Measurements from ENCODE around the gene ADSL.

The ADSL gene

DNA sequence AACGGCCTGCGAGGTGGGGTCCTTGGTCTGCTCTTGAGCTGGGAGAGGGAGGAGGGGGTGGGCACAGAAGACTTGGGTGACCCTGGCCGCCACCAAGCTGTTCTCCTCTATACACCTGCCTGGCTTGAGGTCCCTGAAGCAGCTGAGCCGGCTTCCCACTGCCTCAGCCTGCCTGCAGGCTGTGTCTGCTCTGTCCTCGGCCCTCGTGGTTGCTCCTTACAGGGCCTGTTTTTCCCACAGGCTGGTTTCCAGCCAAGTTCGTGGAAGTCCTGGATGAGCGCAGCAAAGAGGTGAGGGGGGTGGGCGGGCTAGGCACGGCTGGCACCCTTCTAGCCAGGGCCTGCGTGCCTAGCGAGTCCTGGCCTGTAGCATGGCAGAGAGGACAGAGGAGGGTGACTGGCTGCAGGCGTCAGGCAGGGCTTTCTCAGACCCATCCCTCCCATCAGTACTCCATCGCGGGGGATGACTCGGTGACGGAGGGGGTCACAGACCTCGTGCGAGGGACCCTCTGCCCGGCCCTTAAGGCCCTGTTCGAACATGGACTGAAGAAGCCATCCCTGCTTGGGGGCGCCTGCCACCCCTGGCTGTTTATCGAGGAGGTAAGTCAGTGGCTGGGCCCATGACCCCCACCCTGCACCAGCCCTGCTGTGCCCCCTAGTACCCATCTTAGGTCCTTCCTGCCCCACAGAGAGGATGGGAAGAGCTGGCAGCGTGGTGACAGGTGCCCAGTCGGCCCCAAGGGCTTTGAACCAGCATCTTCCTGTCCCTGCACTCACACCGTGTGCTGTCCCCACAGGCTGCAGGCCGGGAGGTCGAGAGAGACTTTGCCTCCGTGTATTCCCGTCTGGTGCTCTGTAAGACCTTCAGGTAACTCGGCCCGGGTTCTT, 61.8 kb downstream of the ADSL start:
- intact Hi-C loops (cut with micrococcal nuclease) = no loop called here
- Mint-ChIP-seq H3K36me3 (ENCODE audit: low read depth) (peaks cover 98% of the 10 kb centered on the region), H3K4me3 (no peak overlapping the region), H3K4me1 (ENCODE audit: low read depth) (peaks cover 38% of the 10 kb centered on the region), H3K27ac (peak overlapping the region; percentile 46), H3K27me3 (no peaks in the 10 kb centered on the region), H3K9me3 (no peaks in the 10 kb centered on the region)

DNA sequence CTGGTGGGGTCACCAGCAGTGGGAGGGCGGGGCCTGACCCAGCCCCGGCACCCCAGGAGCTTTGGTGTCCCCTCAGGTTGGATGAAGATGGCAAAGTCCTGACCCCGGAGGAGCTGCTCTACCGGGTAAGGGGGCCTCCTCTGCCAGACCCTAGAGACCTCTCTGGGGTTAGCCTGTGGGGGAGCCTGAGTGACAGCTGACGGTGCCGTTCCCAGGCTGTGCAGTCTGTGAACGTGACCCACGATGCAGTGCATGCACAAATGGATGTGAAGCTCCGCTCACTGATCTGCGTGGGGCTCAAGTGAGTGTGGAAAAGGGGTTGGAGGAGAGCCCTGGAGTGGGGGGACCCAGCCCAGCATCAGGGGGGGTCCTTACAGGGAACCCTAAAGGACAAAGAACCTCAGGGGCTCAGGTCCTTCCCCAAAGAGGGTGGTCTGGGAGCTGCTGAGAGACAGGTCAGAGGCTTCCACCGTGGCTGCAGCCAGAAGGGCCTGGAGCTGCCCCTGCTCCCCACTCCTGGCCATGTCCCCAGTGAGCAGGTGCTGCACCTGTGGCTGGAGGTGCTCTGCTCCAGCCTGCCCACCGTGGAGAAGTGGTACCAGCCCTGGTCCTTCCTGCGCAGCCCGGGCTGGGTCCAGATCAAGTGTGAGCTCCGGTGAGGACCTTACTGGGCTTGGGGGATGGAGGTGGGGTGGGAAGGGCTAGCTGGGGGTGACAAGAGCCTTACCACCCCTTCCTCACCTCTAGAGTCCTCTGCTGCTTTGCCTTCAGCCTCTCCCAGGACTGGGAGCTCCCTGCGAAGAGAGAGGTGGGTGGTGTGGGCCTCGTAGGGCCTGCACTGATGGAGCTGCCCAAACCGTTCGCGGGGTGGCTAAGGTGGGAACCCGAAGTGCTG, 62.7 kb downstream of the ADSL start:
- Mint-ChIP-seq H3K36me3 (ENCODE audit: low read depth) (peaks cover 96% of the 10 kb centered on the region), H3K4me3 (no peak overlapping the region), H3K9me3 (no peaks in the 10 kb centered on the region), H3K27me3 (no peaks in the 10 kb centered on the region), H3K27ac (peak overlapping the region; percentile 46), H3K4me1 (ENCODE audit: low read depth) (peaks cover 33% of the 10 kb centered on the region)
- intact Hi-C loops (cut with micrococcal nuclease) = no loop called here

DNA sequence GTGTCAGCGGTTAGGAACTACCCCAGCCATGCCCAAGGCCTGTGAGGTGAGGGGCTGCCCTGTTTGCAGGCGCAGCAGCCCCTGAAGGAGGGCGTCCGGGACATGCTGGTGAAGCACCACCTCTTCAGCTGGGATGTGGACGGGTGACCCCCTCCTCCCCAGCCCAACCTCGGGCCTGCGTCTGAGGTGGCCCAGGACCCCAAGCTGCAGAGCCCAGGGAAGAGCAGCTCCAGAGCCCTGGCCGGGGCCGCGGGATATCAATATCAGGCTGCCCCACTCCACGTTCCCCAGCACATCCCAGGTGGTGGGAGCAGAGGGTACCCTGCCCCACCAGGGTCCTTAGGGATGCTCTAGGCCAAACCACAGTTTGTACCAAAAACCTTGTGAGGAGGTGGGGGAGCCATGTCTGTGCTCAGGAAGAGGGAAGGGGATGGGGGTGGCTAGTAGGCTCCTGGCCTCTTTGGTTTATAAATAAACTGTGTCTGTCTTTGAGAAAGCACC, 63.4 kb downstream of the ADSL start:
- Mint-ChIP-seq H3K4me3 (no peak overlapping the region), H3K36me3 (ENCODE audit: low read depth) (peaks cover 96% of the 10 kb centered on the region), H3K27ac (peak overlapping the region; percentile 46), H3K9me3 (no peaks in the 10 kb centered on the region), H3K4me1 (ENCODE audit: low read depth) (peaks cover 40% of the 10 kb centered on the region), H3K27me3 (no peaks in the 10 kb centered on the region)
- intact Hi-C loops (cut with micrococcal nuclease) = no loop called here

DNA sequence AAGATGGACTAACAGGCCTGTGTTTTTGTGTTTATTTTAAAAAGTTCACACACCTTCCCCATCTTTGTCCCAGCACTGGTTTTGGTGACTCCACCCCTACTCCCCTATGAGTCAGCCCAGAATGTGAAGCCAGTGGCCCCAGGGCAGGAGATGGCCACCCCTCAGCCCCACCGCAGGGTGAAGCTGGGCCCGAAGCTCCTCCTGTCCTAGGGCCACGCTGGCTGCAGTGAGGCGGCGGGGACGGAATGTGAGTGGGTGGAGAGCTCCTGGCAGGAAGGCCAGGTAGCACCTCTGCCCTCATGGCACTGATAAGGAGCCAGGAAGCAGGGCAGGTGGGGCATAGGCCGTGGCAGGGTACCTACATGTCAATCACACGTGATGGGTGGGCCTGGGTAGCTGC, 64.0 kb downstream of the ADSL start:
- Mint-ChIP-seq H3K27me3 (no peaks in the 10 kb centered on the region), H3K4me1 (ENCODE audit: low read depth) (peaks cover 46% of the 10 kb centered on the region), H3K27ac (no peak overlapping the region), H3K4me3 (no peak overlapping the region), H3K36me3 (ENCODE audit: low read depth) (peaks cover 96% of the 10 kb centered on the region), H3K9me3 (no peaks in the 10 kb centered on the region)
- intact Hi-C loops (cut with micrococcal nuclease) = no loop called here

DNA sequence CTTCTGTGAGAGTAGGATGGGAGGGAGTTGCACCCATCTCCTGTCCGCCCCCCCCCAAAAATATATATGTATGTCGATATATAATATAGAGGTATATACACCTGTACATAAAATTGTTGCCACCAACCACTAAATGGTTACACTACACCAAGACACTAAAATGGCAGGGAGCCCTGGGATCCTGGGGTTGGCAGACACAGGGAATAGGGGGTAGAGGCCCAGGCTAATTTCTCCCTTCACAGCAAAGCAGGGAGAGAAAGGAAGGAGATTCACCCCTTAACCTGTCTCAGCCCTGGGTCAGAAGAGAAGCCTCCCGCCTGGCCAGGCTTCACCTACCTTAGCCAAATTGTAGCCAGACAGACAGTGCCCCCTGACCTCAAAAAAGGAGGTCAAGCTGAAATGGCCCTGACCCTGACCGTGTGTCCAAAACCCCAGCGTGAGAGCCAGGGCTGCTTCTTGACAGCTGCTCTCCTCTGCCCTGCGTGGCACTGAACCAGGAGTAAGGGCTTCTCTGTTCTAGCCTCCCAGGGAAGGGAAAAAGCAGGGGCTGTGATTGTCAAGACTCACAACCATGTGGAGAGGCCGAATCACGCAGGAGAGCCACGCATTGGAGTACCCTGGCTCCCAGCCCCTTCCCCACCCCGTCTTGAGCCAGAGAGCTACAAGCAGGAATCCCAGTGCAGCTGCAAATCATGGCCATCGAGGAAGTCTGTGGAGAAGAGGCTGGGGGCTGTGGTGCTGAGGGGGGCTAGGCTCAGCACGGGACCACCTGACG, 64.6 kb downstream of the ADSL start:
- Mint-ChIP-seq H3K4me3 (no peak overlapping the region), H3K4me1 (ENCODE audit: low read depth) (peaks cover 52% of the 10 kb centered on the region), H3K9me3 (no peaks in the 10 kb centered on the region), H3K36me3 (ENCODE audit: low read depth) (peaks cover 96% of the 10 kb centered on the region), H3K27me3 (no peaks in the 10 kb centered on the region), H3K27ac (peak overlapping the region; percentile 51)
- intact Hi-C loops (cut with micrococcal nuclease) = no loop called here

DNA sequence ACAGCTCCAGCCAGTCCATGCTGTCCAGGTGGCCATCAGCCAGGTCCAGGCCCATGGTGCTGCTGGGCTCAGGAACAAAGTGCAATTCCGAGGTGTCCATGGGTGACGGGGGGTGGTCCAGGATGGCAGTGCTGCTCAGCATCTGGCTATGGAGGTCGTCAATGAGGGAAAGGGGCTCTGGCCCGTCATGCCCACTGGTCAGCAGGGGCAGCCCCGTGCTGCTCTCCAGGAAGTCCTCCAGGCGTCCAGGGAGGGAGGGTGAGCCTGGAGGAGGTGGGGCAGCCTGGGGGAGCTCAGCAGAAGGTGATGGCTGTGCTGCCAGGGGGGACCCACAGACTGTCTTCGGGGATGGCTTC, 65.2 kb downstream of the ADSL start:
- peak overlapping the region; percentile 51 for H3K27ac Mint-ChIP-seq
- no peaks in the 10 kb centered on the region for H3K27me3 Mint-ChIP-seq
- no peaks in the 10 kb centered on the region for H3K9me3 Mint-ChIP-seq
- peaks cover 96% of the 10 kb centered on the region for H3K36me3 Mint-ChIP-seq (ENCODE audit: low read depth)
- peaks cover 58% of the 10 kb centered on the region for H3K4me1 Mint-ChIP-seq (ENCODE audit: low read depth)
- H3K4me3 Mint-ChIP-seq = no peak overlapping the region
- intact Hi-C loops (cut with micrococcal nuclease) = no loop called here

DNA sequence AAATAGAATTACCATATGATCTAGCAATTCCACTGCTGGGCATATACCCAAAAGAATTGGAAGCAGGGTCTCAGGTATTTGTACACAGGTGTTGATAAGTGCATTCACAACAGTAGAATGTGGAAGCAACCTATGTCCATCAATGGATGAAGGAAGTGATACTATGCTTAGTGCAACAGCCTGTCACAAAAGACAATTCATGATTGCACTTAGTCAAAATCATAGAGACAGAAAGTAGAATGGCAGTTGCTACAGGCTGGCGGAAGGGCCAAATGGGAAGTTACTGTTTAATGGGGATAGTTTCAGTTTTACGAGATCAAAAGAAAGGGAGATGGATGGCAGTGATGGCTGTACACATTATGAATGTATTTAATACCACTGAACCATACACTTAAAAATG, 66.1 kb downstream of the ADSL start:
- Mint-ChIP-seq H3K27me3 (no peaks in the 10 kb centered on the region), H3K4me3 (peak overlapping the region; percentile 33), H3K9me3 (no peaks in the 10 kb centered on the region), H3K36me3 (ENCODE audit: low read depth) (peaks cover 96% of the 10 kb centered on the region), H3K27ac (peak overlapping the region; percentile 71), H3K4me1 (ENCODE audit: low read depth) (peaks cover 62% of the 10 kb centered on the region)
- intact Hi-C loops (cut with micrococcal nuclease) = no loop called here

DNA sequence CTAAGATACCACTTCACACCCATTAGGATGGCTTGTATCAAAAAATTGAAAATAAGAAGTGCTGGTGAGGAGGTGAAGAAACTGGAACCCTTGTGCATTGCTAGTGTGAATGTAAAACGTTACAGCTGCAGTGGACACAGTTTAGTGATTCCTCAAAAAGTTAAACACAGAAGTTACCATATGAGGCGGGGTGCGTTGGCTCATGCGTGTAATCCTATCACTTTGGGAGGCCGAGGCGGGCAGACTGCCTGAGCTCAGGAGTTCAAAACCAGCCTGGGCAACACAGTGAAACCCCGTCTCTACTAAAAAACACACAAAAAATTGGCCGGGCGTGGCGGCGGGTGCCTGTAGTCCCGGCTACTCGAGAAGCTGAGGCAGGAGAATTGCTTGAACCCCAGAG, 67.6 kb downstream of the ADSL start:
- intact Hi-C loops (cut with micrococcal nuclease) = no loop called here
- Mint-ChIP-seq H3K9me3 (no peaks in the 10 kb centered on the region), H3K4me3 (no peak overlapping the region)

DNA sequence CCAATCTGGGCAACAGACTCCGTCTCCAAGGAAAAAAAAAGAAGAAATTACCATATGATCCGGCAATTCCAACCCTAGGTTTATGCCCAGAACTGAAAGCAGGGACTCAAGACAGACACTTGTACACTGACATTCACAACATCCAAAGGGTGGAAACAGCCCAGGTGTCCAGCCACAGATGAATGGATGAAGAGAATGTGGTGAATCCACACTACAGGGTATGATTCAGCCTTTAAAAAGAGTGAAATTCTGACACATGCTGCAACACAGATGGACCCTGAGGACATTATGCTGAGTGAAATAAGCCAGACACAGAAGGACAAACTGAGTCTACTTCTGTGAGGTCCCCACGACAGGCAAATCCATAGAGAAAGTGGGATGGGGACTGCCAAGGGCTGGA, 68.0 kb downstream of the ADSL start:
- intact Hi-C loops (cut with micrococcal nuclease) = no loop called here
- Mint-ChIP-seq H3K36me3 (ENCODE audit: low read depth) (peaks cover 96% of the 10 kb centered on the region), H3K4me3 (no peak overlapping the region), H3K27ac (peak overlapping the region; percentile 78), H3K9me3 (no peaks in the 10 kb centered on the region), H3K4me1 (ENCODE audit: low read depth) (peaks cover 69% of the 10 kb centered on the region), H3K27me3 (no peaks in the 10 kb centered on the region)

More for the DNA sequence above, 67.6 kb downstream of the ADSL start:
- peaks cover 96% of the 10 kb centered on the region for H3K36me3 Mint-ChIP-seq (ENCODE audit: low read depth)
- peaks cover 69% of the 10 kb centered on the region for H3K4me1 Mint-ChIP-seq (ENCODE audit: low read depth)
- H3K27ac Mint-ChIP-seq = peak overlapping the region; percentile 78
- no peaks in the 10 kb centered on the region for H3K27me3 Mint-ChIP-seq

DNA sequence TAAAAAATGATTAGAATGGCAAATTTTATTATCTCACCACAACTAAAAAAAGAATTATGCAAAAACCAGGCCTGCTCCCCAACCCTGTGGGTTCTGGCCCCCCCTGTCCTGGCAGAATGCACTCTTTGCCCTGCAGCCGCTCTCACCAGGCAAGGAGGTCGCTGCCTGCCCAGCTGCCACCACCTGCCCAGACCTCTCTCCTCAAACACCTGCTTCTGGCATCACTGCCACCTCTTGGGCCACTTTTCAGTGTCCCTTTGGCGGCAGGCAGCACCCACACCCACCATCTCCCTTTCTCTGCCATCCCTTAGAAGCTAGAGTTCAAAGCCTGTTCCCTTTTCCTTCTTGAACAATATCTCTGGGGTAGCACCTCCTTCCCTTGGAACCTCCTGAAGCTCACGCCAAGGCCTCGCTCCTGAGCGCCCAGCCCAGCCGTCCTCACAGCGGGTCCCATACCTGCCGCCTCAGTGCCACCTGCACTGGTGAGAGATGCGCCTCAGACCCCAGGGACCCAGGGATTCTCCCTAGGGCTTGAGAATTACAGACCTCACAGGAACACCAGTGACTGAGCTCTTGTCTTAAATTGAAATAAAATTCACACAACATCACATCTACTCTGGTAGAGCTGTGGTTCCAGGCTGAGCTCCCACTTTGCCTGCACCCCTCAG, 68.7 kb downstream of the ADSL start:
- peaks cover 96% of the 10 kb centered on the region for H3K36me3 Mint-ChIP-seq (ENCODE audit: low read depth)
- H3K4me3 Mint-ChIP-seq = peak overlapping the region; percentile 1
- no peaks in the 10 kb centered on the region for H3K27me3 Mint-ChIP-seq
- H3K27ac Mint-ChIP-seq = peak overlapping the region; percentile 78
- H3K4me1 Mint-ChIP-seq (ENCODE audit: low read depth) = peaks cover 68% of the 10 kb centered on the region
- intact Hi-C loops (cut with micrococcal nuclease) = no loop called here
- no peaks in the 10 kb centered on the region for H3K9me3 Mint-ChIP-seq

DNA sequence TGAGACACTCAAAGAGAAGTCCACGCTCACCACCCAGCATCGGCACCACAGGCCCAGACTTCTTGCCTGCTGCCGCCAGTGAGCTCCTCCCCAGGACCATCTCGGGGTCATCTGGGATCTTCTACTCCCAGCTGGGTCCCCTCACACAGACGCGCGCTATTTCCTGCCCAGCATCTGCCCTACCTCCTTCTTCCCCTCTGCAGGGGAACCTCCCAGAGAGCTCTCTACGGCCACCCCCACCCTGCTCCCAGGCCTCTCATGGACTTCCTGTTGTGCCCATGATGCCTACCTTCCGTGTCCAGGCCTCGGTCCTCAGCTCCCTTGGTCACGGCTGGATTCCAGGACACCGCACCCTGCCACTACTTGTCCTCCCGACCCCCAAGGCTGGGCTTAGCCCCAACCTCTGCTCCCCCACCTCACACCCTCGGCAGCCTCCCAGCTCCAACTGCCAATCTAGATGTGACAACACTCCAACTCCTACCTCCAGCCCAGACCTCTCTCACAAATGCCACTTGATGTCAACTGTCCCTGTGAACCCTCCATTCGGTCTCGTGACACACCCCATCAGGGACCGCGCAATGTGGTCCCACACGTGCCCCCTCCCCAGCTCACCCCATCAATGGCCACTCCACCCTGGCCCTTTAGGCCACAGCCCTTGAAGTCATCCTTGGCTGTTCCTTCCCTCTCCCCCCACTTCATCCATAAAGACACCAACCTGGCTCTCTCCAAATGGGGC, 69.4 kb downstream of the ADSL start:
- intact Hi-C loops (cut with micrococcal nuclease) = no loop called here
- Mint-ChIP-seq H3K27ac (peak overlapping the region; percentile 78), H3K4me1 (ENCODE audit: low read depth) (peaks cover 63% of the 10 kb centered on the region), H3K27me3 (no peaks in the 10 kb centered on the region), H3K9me3 (no peaks in the 10 kb centered on the region), H3K4me3 (peak overlapping the region; percentile 1), H3K36me3 (ENCODE audit: low read depth) (peaks cover 96% of the 10 kb centered on the region)

DNA sequence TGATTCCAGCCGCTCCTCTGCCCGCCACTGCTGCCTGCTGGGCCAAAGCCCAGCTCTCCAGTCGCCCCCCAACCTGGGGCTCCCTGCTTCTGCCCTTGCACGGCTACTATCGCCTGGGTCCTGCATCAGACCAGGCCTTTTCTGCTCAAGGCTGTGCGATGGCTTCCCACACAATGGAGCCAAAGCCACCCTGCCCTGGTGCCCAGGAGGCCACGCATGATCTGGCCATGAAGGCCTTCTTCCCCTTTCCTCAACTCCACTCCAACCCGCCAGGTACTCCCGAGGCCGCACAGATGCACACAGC, 69.9 kb downstream of the ADSL start:
- Mint-ChIP-seq H3K36me3 (ENCODE audit: low read depth) (peaks cover 96% of the 10 kb centered on the region), H3K27ac (peak overlapping the region; percentile 78), H3K27me3 (no peaks in the 10 kb centered on the region), H3K4me1 (ENCODE audit: low read depth) (peaks cover 60% of the 10 kb centered on the region), H3K9me3 (no peaks in the 10 kb centered on the region), H3K4me3 (no peak overlapping the region)
- intact Hi-C loops (cut with micrococcal nuclease) = no loop called here

DNA sequence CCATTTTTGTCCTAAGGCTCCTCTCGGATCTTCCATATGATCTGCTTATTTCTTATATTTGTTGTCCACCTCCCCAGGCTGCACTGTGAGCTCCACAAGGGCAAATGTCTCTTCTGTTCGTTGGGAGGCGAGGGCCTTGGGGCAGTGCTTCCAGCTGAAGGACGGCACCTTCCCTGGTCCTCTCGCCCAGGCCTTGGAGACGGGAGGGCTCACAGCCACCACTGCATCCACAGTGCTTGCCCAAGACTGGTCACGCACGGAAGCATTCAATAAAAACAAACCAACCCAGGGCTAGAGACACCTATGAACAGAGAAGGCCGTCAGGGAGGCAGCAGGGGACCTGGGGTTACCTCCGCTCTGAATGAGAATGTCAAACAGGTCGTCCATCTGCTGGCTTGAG, 70.3 kb downstream of the ADSL start:
- intact Hi-C loops (cut with micrococcal nuclease) = no loop called here
- Mint-ChIP-seq H3K27ac (peak overlapping the region; percentile 78), H3K4me1 (ENCODE audit: low read depth) (peaks cover 60% of the 10 kb centered on the region), H3K9me3 (no peaks in the 10 kb centered on the region), H3K27me3 (no peaks in the 10 kb centered on the region), H3K4me3 (no peak overlapping the region), H3K36me3 (ENCODE audit: low read depth) (peaks cover 96% of the 10 kb centered on the region)

Measured in dendritic cell treated with granulocyte-macrophage colony-stimulating factor and Interleukin-4, amounts not matched to agents 40 ng/mL and 50 ng/mL, for 4 days (primary cell).